Measurements from ENCODE around the gene PAF1.

DNA sequence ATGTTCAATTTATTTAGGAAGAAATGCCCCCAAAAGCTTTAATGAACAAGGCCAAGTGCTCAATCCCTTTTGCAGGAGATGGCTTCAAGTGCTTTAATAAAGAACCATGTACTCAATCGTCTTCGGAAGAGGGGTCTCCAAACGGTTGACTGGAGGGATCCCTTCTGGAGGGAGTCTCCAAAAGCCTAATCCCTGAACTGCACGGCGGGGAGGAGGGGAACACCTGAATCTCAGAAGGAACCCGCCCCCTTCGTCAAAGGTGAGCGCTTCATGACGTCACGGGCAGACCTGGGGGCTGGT is 505 bp downstream of the PAF1 start:
- TF ChIP-seq, protein P1, sequence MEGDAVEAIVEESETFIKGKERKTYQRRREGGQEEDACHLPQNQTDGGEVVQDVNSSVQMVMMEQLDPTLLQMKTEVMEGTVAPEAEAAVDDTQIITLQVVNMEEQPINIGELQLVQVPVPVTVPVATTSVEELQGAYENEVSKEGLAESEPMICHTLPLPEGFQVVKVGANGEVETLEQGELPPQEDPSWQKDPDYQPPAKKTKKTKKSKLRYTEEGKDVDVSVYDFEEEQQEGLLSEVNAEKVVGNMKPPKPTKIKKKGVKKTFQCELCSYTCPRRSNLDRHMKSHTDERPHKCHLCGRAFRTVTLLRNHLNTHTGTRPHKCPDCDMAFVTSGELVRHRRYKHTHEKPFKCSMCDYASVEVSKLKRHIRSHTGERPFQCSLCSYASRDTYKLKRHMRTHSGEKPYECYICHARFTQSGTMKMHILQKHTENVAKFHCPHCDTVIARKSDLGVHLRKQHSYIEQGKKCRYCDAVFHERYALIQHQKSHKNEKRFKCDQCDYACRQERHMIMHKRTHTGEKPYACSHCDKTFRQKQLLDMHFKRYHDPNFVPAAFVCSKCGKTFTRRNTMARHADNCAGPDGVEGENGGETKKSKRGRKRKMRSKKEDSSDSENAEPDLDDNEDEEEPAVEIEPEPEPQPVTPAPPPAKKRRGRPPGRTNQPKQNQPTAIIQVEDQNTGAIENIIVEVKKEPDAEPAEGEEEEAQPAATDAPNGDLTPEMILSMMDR (IDR thresholded peaks at IDR 0.05 in 2 of 3, conservative IDR thresholded peaks at IDR 0.05 in 1 of 3; ENCODE audit: borderline replicate concordance in 1 of 3, insufficient read depth in 1 of 3, low read depth in 2 of 3, low read length in 2 of 3), result no peak
- TF ChIP-seq EZH2 (IDR thresholded peaks at IDR 0.05) (no peak), RAD21 (IDR thresholded peaks at IDR 0.05; ENCODE audit: low read depth) (no peak), SIN3A (IDR thresholded peaks at IDR 0.05; ENCODE audit: low read depth) (no peak), YY1 (IDR thresholded peaks at IDR 0.05; ENCODE audit: extremely low read depth, insufficient replicate concordance, low read depth, low read length) (no peak), POLR2A (IDR thresholded peaks at IDR 0.05; ENCODE audit: borderline replicate concordance, extremely low read depth, insufficient read depth, insufficient read length) (no peak)
- TF ChIP-seq, protein P2, sequence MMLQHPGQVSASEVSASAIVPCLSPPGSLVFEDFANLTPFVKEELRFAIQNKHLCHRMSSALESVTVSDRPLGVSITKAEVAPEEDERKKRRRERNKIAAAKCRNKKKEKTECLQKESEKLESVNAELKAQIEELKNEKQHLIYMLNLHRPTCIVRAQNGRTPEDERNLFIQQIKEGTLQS (IDR thresholded peaks at IDR 0.05), result no peak
